Urothelium cell line (cell line): ENCODE results near the gene SEMA6B.
A peak's percentile ranks its signal among the peaks of the same experiment; 100 is the strongest.
"Not testable (repeated sequence)": the region's sequence is repeated elsewhere in the genome, so short reads cannot be mapped to it uniquely, and the experiment has no call there.

Experiments
- DNase-seq: peaks from one replicate; pipeline ENCODE4 v3.0.0; 2011; ENCODE audit warnings: low spot score, mixed read lengths
- FAIRE-seq: peaks from 2 replicates; lab custom pipeline; 2011; peaks lifted over from hg19 to GRCh38; lab: Jason Lieb, UNC

SEMA6B gene

DNA sequence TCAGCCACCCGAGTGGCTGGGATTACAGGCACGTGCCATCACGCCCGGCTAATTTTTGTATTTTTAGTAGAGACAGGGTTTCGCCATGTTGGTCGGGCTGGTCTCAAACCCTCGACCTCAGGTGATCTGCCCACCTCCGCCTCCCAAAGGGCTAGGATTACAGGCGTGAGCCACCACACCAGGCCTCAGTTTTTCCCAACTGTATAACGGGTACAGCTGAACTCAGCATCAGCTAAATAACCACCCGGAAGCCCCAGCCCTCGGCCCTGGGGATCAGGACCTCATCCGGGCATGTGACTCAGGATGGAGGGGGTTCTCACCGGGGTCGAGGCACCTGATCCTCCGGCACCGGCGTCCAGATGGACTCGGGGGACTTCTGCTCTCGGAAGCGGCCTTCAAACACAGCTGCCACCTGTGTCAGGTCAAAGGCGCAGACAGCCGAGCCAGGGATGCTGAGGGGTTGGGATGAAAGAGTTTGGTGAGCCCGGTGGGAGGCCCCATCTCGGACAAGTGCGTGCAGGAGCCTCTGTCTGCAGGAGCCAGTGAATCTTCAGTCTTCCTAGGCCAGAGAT is 8.9 kb downstream of the SEMA6B start:
- no peak for DNase-seq
- FAIRE-seq = no peak

- no peak for DNase-seq
- no peak for FAIRE-seq
Measured at GRCh38 chr19:4550018-4550417, 9.5 kb downstream of the SEMA6B start.

DNA sequence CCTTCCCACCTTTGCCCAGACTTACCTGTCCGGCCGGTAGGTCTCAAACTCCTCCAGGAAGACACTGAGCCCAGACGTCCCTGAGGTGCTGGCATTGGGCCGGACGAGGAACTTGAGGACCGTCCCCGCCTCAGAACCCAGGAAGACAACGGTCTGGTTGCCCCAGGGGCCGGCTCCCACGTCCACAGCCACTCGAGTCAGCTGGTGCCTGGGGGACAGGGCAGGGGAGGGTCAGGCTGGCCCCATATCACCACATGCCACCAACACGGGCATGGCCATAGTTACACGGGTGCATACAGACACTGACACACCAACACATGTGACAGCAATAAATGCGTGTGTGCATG is 11.3 kb downstream of the SEMA6B start:
- no peak for DNase-seq
- no peak for FAIRE-seq

DNA sequence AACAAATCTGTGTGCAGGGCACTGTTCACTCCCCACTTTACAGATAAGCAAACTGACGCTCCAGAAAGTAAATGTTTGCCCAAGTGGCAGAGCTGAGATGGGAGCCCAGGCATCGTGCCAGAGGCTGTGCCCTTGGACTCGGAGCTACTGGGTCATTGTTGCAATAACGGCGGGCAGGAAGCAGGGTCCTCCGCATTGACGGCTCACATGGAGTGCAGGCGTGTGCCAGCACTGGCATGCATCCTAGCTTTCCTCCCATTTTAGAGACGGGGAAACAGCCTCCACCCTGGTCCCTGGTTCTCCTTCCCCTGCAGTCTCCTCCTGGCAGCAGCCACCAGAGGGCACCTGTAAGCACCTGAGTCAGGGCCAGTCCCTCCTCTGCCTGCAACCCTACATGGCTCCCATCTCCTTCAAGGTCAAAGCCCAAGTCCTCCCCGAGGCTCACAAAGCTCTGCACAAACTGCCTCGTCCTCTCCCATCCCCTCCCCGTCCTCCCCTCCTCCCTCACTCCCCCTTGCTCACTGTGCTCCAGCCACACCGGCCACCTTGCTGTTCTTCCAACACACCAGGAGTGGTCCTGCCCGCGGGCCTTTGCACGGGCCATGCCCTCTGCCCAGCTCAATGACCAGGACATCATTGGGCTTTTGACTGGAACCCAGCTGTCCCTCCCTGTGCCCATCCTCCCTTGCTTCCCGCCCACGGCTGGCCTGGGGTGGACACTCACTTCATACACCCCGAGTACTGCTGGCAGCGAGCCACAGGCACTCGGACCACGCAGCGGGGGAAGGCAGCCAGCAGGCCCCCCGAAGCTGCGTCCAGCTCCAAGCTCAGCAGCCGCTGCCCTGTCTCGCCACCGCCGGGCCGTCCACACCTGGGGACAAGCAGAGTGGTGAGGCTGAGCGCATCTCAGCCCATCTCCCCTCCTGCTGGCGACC is 11.9 kb downstream of the SEMA6B start:
- DNase-seq (no peak), FAIRE-seq (no peak)

DNA sequence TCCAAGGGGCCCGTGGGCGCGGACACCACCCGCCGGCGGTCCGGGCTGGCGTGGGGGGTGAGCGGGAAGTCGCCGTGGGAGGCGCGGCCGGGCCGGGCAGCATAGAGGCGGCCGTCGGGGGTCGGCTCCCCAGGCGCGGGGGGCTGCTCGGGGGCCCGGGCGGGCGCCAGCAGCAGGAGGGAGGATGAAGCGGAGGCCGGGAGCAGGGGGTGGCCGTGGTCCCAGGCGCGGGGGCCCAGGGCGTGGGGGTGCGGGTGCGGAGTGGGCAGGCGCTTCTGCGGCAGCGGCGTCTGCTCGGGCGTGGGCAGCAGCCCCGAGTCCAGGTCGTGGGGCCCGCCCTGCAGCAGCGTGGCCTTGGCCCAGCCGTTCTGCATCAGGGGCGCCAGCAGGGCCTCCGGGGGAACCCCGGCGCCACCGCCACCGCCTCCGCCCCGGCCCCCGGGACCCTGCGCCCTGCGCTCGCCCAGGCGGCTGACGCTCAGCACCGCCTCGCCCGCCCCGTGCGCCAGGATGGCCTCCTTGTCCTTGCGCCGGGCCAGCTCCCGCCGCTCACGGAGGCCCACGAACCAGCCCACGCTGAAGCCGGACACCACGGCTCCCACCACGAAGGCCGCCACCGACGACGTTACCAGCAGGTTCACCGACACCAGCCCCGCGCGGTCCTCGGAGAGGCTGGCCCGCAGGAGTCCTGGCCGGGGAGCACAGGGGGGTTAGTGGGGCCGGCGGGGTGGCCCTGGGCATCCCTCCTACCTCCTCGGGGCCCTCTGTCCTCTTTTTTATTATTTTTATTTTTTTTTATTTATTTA is 15.4 kb downstream of the SEMA6B start:
- DNase-seq (no peak), FAIRE-seq (no peak)

GRCh38 chr19:4542896-4543841 is 16.3 kb downstream of the SEMA6B start:
- no peak for DNase-seq
- FAIRE-seq = no peak

- not testable (repeated sequence) for FAIRE-seq, DNase-seq
Measured at GRCh38 chr19:4541806-4542145, 17.7 kb downstream of the SEMA6B start.

- no peak for DNase-seq
- FAIRE-seq = no peak
Measured at GRCh38 chr19:4541114-4541805, 18.2 kb downstream of the SEMA6B start.

DNA sequence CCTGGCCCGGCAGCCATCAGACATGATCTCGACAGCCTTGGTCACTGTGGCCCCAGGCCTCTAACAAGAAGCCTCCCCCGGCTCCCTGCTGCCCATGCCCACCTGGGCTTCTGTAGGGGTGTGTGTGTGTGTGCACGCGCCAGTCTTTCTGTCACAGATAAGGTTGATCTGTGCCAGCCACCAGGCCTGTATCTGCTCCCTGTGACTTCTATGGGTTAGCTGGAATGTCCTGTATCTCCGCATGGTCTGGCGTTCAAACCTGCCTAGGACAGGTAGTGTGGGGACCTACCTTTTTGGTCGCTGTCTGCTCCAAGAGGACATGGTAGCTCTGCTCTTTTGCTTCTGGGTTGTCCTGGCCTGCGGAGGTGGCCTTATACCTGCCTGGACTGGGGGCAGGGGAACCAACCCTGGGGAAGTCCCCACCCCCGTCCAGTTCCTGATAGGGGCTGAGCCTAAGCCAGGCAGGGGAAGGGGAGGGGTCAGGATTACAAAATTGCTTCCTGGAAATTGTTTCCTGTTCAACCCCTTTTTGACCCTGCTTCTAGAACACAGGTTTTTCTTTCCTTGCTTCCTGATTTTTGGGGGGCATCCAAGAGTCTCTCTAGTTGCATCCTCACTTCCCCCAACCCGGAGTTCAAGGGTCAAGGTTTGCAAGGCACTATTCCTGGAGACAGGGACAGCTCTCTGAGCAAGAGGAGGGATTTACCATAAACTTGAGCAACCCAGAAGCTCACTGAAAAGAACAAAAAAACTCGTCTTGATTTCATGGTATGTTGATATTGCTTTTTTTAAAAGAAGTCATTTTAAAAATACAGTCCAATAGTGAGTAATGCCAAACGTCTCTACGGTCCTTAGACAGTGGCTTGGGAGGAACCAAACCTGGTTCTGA is 19.5 kb downstream of the SEMA6B start, which contains the start of gene LRG1:
LRG1 (minus strand) TSS at position 344 of the 889 bp plus-strand sequence; CDS start at position 321, 23 bp downstream.
- no peak for DNase-seq
- FAIRE-seq = no peak

GRCh38 chr19:4539169-4539692 is 20.3 kb downstream of the SEMA6B start:
- FAIRE-seq (no peak), DNase-seq (no peak)

GRCh38 chr19:4538601-4538954 is 20.9 kb downstream of the SEMA6B start:
- no peak for DNase-seq
- no peak for FAIRE-seq

- DNase-seq (no peak), FAIRE-seq (no peak)
Measured at GRCh38 chr19:4537953-4538600, 21.4 kb downstream of the SEMA6B start.

- FAIRE-seq (no peak), DNase-seq (no peak)
Measured at GRCh38 chr19:4536798-4537197, 22.7 kb downstream of the SEMA6B start.

DNA sequence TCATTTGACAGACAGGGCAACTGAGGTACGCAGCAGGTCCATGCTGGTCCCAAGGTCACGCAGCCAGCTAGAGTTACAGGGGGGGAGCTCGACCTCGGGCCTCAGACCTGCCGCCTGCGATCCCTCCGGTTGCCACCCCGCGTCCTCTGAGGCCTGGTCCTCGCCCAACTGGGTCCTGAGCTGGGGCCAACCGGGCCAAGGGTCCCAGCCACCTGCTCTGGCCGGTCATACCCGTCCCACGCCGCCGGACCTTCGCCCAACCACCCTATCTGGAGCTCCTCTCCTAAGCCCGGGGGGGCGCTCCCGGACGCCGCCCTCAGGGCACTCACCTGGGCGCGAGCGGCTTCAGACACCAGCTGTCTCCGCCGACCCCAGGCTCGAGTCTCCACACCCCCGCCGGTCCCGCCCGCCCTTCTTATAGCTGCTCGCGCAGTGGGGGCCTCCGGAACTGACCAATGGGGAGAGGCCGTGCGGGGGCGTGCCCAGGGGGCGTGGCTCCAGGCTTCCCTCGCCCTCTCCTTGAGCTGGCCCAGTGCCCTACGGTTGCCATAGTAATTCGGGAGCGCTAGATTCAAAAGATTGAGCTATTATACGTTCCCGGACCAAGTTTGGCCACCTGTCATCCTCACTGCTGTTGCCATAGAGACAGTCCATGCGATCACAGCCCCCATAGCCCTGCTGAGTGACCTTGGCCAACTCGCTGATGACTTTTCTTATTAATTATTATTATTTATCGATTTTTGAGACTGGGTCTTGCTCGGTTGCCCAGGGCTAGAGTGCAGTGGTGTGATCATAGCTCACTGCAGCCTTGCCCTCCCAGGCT is 24.4 kb downstream of the SEMA6B start, which contains the start of gene PLIN5:
PLIN5 (minus strand) TSS at position 389 of the 823 bp plus-strand sequence. CDS start 1,150 bp downstream, outside the sequence.
- FAIRE-seq = no peak

GRCh38 chr19:4533835-4534424 is 25.6 kb downstream of the SEMA6B start:
- no peak for FAIRE-seq

More for the DNA sequence above, 24.4 kb downstream of the SEMA6B start, which contains the start of gene PLIN5:
- DNase-seq = peak; percentile 66

DNA sequence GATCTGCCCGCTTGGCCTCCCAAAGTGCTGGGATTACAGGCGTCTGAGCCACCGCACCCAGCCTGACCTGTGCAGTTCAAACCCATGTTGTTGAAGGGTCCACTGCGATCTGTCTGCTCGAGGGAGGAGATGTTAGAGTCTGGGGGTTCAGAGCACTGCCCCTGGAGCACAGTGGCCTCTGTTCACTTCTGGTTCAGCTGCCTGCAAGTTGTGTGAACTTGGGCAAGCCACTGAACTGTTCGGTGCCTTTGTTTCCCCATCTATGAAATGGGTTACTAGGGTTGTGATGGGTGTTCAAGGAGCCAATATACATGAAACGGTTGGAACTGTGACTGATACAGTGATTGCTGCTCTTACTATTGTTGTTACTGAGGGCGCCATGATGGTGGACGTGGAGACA is 26.1 kb downstream of the SEMA6B start:
- DNase-seq = no peak
- no peak for FAIRE-seq

More at GRCh38 chr19:4533835-4534424, 25.6 kb downstream of the SEMA6B start:
- no peak for DNase-seq
